OCI-LY1 (cell line): Measurements from ENCODE around the gene STRIT1.
"Not testable (repeated sequence)": the region's sequence is repeated elsewhere in the genome, so short reads cannot be mapped to it uniquely, and the experiment has no call there.

ENCODE experiments used
- CTCF ChIP-seq: fragments of 200-600 bp; sonication (generic), shearing (Covaris generic); IDR thresholded peaks from 2 replicates; pipeline ENCODE4 v1.5.1; 2017; ENCODE audit warnings: mild to moderate bottlenecking, antibody characterized with exemption, low read length, moderate library complexity, mixed read lengths
- EZH2 ChIP-seq: fragments of 200-600 bp; sonication (generic), shearing (Covaris generic); IDR thresholded peaks from 2 replicates; pipeline ENCODE4 v1.8.0; 2017; ENCODE audit warnings: borderline replicate concordance, mixed run types, mild to moderate bottlenecking, antibody characterized with exemption, low read length, moderate library complexity, mixed read lengths

GRCh38 chr3:155262855-155263254, 30.6 kb downstream of the STRIT1 start:
- TF ChIP-seq CTCF, EZH2: not testable (repeated sequence)
